SHP77 (cell line): ENCODE results near the gene BRD4.
"Not testable (repeated sequence)": the region's sequence is repeated elsewhere in the genome, so short reads cannot be mapped to it uniquely, and the experiment has no call there.

ENCODE experiments used
- DNase-seq, 2 experiments: peaks; one replicate each; lab custom pipeline; 2025; lab: John Stamatoyannopoulos, UW

Gene BRD4

DNA sequence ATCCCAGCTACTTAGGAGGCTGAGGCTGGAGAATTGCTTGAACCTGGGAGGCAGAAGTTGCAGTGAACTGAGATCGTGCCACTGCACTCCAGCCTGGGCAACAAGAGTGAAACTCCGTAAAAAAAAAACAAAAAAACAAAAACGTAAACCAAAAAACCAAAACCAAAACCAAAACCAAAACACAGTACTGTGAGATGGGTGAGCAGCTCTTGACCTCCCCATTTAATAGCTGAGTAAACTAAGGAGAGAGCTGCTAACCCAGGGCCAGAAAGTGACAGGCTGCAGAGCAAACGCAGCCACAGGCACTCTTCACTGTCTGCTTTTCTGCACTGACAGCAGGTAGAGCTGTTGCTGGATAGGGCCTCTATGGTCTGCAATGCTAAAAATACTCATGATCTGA, 27.7 kb upstream of the BRD4 start:
- DNase-seq = not testable (repeated sequence)

DNA sequence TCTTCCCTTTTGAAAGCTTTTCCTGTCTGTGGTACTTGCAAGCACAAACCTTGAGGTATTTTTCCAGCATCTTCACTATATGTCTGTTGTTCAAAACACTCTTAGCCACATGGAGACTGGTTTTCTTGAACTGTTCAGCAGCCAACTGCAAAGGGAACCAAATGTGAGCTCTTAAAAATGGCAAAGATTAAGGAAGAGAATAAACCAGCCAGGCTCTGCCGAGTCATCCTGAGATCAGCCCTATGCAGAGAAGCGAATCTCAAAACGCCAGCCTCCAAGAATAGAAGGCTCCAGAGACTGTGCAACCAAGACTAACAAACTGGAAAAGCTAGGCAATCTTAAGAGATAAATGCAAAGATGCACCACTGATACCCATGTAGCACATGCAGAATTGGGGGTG, 26.6 kb upstream of the BRD4 start:
- DNase-seq = no peak

DNA sequence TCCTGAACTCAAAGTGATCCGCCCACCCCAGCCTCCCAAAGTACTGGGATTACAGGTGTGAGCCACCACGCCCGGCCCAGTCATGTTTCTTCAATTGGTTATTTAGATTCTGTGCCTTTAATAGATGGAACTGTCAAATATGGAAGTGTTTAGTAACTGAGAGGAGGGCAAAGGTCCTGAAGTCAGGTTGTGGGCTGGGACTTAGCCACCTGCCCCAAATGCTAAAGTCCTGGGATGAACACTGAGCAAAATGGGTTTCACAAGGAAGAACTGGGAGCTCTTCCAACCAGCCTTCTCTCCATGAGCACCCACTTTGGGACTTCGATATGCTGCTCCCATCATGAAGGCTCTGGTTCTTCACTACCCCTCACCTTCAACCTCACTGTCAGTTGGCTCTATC, 25.6 kb upstream of the BRD4 start:
- DNase-seq = no peak

DNA sequence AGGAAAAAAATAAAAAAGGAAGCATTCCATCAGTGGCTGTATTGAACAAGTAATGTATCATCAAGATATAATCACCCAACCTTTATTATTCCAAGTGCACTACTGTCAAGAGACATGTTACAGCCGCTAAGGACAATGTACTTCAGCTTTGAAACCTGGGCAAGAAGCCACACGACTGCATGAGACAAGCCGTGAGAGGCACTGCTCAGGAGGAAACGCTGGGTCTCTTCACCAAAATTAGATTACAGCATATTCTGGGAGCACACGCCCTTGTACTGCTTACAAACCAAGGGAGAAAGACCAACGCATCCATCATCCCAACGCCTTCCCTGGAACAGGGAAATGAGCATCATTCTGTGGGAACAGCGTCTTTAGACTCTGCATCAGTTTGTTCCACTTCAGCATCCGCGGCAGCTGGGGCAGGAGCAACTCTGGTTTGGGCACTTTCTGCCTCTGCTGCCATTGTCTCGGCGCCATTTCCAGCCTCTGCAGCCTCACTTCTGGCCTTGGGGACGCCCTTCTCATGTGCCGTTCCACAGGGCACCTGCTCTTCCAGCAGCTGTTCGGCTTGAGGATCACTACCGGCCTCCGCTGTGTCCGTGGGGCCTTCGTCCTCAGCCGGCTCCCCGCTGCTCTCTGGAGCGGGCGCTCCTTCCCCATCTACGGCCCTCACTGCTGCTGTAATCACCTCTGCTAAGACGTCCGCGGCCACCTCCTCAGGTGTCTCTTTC, 22.4 kb upstream of the BRD4 start:
- no peak for DNase-seq

DNA sequence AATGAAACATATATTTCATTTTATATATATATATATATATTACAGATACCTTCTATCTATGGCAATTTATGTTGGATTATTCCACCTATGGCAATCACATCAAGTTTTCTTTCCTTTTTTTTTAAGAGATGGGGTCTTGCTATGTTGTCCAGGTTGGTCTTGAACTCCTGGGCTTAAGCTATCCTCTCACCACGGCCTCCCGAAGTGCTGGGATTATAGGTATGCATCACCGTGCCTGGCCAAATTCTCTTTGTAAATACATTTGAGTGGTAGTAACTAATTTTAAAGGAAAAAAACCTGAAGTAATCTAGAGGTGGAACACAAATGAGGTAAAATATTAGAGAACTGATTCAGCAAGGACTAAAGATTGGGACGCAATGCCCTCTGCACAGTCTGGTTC, 21.6 kb upstream of the BRD4 start:
- DNase-seq = no peak

DNA sequence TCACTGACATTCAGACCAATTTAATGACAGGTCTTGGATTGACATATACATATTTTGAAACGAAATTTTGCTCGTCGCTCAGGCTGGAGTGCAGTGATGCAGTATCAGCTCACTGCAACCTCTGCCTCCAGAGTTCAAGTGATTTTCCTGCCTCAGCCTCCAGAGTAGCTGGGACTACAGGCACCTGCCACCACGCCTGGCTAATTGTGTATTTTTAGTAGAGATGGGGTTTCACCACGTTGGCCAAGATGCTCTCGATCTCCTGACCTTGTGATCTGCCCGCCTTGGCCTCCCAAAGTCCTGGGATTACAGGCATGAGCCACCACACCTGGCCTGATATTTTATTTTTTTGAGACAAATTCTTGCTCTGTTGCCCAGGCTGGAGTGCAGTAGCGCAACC, 20.2 kb upstream of the BRD4 start:
- not testable (repeated sequence) for DNase-seq

DNA sequence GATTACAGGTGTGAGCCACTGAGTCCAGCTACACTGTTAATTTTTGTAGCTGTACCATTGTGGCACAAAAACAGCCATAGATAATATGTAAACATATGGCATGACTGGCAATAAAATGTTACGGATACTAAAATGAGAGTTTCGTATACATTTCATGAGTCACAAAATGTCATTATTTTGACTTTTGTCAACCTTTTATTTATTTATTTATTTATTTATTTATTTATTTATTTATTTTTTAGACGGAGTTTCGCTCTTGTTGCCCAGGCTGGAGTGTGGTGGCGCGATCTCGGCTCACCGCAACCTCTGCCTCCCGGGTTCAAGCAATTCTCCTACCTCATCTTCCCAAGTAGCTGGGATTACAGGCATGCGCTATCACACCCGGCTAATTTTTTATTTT, 9.0 kb upstream of the BRD4 start:
- not testable (repeated sequence) for DNase-seq

DNA sequence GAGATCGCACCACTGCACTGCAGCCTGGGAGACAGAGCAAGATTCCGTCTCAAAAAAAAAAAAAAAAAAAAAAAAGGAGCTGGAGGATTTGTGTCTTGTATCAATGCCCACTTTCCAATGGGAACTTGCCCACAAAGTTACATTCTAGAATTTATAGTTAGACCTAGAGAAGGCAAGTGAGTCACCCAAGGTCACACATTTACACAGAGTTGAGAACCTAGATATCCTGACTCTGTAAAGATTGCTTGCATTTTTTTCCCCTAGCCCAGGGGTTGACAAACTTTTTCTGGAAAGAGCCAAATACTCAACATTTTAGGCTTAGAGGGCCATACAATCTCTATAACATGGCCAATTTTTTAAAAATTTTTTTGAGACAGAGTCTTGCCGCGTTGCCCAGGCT, 7.7 kb upstream of the BRD4 start:
- DNase-seq = no peak

DNA sequence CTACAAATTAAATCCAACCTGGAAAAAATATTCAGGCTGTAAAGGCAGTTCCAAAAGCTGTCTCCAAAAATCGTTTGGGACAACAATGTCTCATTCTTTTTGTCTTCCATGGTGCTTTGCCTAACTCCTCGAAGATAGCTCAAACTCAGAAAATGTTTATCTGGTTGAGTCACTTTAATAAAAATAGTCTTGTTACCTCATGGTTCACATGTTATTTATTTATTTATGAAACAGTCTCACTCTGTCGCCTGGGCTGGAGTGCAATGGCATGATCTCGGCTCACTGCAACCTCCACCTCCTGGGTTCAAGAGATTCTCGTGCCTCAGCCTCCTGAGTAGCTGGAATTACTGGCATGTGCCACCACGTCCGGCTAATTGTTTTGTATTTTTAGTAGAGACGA, 4.9 kb upstream of the BRD4 start:
- DNase-seq = no peak

DNA sequence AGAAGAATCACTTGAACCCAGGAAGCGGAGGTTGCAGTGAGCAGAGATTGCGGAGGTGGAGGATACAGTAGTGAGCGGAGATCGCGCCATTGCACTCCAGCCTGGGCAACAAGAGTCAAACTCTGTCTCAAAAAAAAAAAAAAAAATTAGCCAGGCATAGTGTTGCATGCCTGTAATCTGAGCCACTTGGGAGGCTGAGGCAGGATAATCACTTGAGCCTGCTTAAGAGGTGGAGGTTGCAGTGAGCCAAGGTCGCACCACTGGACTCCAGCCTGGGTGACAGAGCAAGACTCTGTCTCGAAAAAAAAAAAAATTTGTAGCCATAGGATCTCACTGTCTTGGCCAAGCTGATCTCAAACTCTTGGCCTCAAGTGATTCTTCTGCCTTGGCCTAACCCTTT, 3.7 kb upstream of the BRD4 start:
- not testable (repeated sequence) for DNase-seq

DNA sequence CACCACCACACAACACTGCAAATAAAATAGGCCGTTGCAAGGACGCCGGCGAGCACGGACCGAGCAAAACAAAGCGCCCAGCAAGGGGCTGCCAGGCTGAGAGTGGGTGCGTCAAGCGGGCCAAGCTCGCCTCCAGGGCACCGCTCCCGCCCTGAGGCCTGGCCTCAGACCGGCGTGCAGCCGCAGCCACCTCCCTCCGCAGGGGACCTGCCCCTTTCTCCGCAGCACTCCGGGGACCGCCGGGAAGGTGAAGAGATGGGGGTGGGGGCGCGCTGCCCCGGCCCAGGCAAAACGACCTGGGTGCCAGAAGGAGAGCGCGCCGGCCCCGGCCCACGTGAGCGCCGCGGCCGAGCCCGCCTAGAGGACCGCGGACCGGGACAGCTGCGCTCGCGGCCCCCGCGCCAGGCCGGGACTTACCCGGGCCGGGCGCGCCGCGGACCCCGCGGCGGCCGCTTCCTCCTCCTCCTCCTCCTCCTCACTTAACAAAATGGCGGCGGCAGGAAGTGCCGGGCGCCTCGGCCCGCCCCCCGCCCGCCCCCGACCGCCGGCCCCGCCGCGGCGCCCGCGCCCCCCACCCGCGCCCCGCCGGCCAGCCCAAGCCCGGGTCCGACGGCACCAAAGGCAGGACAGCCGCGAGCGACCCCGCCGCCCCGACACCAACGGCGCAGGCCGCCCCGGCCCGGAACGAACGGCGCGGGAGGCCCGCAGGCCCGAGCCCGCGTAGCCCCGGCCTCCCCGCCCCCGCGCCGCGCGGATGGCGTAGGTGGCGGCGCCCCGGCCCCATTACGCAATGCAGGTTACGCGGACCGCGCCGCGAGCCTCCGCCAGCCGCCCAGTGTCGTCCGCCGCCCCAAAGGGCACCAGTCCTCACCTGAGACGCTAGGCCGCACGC, 674 bp downstream of the BRD4 start:
- DNase-seq = peak in 1 of 2 experiments; percentile 26

DNA sequence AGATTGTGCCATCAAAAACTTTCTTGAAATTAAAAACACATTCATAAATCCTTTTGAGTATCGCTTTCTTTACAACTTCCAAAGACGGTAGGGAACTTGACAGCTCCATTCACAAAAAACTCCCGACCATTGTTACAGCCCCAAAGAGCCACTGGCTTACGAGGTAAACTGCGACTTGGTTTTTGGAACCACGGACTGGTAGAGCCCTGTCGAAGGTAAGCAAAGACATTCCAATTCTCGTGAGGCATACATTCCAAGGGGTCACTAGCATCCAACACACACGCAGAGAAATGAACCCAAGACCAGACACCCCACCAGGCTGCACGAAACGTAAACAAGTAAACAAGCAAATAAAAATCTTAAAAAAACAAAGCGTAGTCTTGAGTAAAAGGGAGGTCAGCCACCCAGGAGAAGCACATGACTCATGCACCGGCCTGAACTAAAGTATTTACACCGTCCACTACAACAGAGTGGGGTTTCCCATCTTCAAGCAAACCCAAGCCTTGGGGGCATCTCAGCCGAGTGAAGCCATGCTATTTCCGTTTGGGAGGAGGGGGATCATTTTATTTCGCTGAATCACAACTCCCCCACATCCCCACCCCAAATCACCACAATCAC, 1.4 kb downstream of the BRD4 start:
- DNase-seq = no peak

DNA sequence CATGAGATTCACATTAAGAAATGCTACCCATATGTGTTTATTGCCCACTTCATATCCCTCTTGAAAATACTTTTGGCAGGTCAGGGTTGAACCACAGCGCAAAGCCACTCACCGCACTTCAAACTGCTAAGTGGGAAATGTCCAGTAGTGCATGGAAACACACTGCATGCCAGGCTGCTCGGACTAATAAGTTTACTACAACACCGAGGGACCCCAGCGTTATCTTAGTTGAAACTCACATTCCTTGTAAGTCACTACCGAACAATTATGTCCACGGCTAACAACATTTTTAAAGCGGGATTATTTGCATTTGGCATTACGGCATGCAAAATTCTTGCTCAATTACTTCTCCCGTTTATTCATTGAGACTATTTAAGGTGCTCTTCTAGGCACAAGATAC, 4.0 kb downstream of the BRD4 start:
- DNase-seq = no peak

DNA sequence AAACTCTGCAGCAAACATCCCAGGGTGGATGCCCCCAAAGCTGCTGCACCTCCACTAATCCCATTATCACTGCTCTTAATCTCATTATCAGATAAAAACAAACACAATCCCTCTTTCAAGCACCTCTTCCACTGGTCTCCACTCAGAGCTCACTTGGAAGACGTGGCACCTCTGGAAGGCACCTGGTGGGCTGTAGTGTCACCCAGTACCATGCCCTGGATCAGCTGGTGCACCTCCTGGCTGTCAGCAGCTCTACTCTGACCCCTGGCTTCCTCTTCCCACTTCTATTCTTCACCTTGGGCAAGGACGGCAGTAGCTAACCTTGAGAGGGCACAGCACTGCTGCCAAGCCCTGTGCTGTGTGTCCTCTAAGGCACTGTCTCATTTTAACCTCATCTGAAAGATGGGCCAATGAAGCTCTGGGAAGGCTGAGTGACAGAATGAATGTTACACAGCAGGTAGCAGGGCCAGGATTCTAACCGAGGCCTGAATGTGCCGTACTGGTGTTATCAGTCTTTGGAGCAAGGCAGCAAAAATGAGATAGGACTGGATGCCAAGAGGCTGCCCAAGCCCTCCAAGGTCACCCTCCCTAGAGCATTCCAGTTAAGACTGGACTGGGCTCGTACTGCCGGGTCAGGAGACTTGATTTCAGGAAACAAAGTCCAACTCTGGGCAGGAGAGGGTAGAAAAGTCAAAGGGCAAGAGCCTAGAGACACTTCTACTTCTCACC, 7.4 kb downstream of the BRD4 start:
- DNase-seq = no peak

DNA sequence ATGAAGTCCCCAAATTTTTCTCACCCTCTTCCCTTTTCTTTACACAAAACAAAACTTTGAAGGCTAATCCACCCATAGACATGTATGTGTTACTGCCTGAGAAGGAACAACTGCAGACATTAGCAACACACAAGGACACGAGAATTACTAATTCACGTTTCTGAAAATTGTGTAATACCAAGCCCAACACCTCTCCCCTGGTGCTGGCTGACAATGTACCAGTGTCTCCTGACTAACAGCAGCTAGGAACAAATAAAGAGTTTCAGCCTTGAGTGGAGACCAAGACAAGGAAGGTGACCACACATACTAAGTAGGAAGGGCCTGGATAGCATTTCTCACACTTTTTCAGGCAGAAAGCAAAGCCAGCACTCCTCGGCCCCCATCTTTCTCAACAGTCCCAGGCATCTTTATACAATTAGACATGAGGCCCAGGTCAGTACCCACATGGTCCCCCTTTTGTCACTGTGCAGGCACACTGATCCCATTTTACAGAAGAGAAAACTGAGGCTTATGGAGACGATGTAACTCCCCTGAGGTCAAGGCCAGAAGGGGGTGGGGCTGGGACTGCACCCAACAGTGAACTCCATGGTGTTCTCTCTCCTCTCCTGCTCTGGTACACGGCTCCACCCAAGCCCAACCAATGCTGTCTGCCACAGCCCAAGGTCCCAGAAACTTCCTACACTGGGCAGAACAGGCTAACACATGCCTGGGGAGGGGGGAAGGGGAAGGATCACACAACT, 8.7 kb downstream of the BRD4 start:
- no peak for DNase-seq

DNA sequence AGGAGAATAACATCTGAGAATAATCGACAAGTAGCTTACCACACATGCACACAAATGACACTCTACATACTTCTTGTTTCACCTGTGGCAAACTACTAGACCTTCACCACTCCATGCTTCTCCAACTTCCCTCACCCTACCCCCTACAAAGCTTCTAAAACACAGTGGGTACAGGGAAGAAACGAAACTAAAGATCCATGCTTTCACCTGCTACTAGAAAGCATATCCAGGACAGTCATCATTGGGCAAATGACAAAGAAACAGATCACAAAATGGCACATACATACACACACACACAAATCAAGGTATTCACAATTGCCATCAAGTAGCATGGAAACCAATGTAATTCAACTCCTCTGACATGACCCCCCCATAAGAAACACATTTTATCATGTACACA, 10.6 kb downstream of the BRD4 start:
- no peak for DNase-seq

DNA sequence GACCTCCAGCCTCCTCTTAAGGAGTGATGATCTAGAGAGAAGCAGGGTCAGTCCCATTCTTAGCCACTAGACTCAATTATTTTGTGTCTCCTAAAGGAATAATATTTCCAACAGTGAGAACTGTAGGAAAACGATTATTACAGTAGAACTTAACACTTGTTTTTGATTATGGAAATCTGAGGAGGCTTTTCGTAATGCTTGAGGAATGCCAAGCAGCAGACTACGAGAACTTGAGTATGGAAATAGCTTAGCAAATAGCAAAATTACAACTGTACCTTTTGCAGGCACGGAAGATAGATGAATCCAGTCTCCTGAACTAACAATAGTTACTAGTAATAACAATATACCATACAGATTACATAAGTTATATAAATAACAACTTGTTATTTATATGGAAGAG, 12.2 kb downstream of the BRD4 start:
- DNase-seq = no peak

DNA sequence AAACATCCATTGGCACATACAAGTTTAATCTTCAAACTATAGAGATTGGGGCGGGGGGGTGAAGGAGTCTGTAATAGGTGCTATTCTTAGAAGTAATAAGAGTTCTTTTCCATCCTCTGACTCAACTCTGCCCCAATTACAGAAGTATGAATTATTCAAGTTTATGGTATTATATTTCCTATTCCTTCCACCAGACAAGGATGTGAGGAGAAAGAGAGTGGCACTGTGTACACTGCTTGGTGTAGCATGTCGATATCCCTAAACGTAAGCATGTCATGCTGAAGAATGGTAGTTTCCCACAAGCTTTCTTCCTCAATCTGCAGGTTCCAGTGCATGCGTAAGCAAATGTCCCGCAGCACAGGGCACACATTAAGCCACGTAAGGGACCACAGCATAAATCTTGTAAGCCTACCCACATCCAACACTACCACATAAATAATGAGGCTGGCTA, 14.1 kb downstream of the BRD4 start:
- DNase-seq = no peak

DNA sequence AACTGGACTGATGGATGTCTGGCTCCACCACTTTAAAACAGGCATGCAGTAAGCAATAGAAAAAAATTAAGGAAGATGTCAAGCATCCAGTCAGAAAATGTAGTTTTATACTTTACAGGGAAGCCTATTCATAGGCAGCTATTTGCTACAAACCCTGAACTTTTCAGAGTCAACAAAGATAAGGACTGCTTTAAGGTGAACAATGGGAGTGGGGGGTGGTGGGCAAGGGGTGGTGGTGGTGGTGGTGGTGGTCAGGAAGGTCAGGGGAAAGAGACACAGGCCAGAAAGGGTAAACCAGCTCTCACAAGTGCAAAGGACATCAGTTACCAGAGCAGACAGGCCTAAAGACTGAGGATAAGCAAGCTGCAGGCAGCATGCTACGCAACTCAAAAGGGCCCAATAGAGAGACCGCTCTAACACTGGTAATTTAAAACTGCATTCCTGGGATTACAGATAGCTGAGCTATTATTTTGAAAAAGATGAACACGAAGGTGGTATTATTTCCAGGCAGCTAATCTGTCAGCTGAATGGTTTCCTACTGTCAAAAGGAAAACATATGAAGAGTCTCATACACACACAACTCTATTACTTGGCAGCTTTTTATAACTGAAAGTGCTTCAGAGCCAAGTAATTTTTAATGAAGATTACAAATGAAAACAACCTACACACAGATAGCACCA, 14.8 kb downstream of the BRD4 start:
- DNase-seq = no peak

DNA sequence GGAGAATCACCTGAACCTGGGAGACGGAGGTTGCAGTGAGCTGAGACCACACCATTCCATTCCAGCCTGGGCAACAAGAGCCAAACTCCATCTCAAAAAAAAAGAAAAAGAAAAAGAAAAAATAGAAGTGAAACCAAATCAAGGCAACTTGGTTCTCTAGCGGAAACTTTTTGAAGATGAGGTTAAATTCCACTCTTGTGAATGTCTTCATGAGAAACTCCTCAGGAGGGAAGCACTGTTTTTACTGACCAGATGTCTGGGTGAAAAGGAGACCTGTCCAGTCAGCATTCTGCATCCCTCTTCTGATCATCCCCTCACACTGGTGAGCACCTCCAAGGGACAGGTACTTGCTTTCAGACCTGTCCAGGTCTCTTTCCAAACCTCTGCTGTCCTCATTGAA, 15.8 kb downstream of the BRD4 start:
- DNase-seq = no peak

DNA sequence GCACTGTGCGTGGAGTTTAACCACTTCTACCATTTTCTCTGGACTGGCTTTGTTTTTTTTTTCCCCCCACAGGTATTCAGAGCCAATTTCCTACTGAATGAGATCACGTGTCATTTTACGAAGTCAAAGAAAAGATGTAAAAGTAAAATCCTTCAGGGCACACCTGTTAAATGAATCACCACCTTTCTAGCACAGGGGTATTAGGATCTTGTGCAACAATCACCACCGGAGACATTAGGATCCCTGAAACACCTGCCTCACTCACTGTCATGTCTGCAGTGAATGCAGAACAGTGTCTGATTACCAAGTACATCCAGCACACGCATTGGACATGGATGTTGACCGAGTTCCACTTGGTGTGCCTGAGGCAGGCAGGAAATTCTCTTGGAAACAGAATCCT, 17.2 kb downstream of the BRD4 start:
- peak; percentile 58 to 59 for DNase-seq
